HFF-Myc (cell line): Measurements from ENCODE around the gene SYNDIG1.

Source experiments
- DNase-seq: peaks from one replicate; pipeline ENCODE4 v3.0.0-alpha.2; 2011; ENCODE audit warnings: low read depth; ENCODE audit errors: extremely low read depth
- H3K4me3 ChIP-seq: replicated peaks from 2 replicates; pipeline ENCODE4 v1.5.1; 2011; ENCODE audit warnings: low read depth, mild to moderate bottlenecking, control low read depth, low read length
- TF ChIP-seq, protein P1 (sequence below): IDR thresholded peaks from 2 replicates; pipeline ENCODE4 v1.5.1; 2012; ENCODE audit warnings: mild to moderate bottlenecking, low read depth, low read length, control low read depth; ENCODE audit errors: missing control alignments

The SYNDIG1 gene

DNA sequence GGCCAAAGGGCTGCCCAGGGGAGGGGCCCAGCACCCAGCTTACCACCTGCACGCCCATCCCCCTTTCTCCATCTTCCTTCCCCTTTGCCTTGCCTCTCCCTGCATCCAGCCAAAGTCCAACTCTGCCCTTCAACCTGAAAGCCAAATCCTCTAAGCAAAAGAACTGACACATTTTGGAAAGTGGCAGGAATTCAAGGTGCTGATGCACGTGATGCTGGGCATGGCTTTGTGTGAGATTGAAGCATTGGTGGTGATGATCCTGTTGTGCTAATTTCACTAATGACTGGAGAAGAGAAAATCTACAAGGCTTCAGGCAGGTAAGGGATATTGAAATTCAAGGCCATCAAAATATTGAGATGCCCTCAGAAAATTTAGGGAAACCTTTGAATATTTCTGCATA is 23.3 kb downstream of the SYNDIG1 start:
- H3K4me3 ChIP-seq: no peak overlapping the region
- TF ChIP-seq, protein P1, sequence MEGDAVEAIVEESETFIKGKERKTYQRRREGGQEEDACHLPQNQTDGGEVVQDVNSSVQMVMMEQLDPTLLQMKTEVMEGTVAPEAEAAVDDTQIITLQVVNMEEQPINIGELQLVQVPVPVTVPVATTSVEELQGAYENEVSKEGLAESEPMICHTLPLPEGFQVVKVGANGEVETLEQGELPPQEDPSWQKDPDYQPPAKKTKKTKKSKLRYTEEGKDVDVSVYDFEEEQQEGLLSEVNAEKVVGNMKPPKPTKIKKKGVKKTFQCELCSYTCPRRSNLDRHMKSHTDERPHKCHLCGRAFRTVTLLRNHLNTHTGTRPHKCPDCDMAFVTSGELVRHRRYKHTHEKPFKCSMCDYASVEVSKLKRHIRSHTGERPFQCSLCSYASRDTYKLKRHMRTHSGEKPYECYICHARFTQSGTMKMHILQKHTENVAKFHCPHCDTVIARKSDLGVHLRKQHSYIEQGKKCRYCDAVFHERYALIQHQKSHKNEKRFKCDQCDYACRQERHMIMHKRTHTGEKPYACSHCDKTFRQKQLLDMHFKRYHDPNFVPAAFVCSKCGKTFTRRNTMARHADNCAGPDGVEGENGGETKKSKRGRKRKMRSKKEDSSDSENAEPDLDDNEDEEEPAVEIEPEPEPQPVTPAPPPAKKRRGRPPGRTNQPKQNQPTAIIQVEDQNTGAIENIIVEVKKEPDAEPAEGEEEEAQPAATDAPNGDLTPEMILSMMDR: no peak
- DNase-seq: no peak

DNA sequence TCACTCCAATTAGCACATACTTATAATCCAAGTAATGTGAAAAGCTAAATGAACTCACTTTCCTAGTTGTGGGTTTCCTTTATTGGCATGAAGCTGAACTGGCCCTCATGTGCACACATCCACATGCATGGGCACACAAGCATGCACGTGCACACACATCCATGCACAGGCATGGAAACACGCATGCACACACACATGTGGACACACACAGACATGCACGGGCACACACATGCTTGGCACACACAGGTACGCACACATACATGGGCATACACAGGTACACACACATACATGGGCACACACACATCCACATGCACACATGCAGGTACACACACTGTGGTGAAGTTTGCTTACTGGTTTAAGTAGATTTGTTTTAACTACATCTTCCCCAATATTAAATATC is 23.8 kb downstream of the SYNDIG1 start:
- TF ChIP-seq, protein P1: no peak
- no peak for DNase-seq
- H3K4me3 ChIP-seq: no peak overlapping the region

DNA sequence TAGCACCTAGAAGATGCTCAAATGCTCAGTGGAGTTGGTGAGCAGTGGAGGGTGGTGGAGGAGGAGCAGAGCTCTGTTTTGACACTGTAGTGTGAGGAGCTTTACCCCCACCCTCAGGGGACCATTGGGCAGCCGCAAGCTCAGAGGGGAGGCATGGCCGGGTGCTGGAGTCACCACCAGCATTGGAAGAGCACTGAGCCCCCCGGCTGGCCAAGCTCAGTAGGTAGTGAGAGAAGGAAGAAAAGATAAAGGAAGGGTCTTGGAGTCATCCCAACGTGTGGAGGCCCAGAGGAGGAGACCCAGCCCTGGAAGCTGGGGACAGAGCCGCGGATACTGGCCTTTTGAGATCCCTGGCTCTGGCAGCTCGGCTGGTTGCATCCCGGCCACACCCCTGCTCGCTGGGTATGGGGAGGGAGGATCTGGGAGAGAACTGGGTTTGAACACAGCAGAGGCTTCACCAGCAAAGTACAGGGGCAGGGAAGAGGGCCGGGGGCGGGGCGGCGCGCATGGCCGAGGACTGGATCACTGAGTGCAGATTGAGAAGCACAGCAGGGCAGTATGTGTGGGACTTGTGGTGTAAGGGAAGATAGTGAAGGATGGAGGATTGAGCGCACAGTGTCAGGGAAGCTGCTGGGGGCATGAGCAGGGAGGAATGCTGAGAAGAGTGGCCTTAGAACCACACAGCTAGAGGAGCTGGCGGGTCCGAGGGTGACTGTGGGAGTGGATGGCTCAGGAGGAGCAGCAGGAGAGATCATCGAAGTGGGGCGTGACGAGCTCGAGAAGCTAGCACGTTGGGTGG is 24.4 kb downstream of the SYNDIG1 start:
- TF ChIP-seq, protein P1: no peak
- no peak overlapping the region for H3K4me3 ChIP-seq

DNA sequence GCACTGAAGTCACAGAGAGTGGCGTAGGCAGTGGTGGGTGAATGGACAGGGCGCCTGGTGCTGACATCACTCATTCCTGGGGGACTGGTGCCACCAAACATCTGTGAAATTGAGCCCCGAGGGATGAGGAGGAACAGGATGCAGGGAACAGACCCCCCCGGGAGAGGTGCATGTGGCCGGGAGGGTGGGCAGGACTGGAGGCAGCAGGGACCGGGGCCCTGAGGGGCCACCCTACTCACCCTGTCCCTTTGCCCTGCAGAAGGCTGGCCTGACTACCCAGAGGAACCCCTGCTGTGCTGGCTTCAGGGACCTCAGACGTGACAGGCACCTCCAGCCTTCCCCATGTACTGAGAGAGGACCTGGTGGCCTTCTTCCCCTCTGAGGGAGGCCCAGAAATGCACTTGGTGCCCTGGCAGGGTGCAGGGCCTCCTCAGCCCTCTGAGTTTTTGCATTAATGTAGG is 25.1 kb downstream of the SYNDIG1 start:
- TF ChIP-seq, protein P1: no peak
- no peak for DNase-seq
- no peak overlapping the region for H3K4me3 ChIP-seq

More for the DNA sequence above, 24.4 kb downstream of the SYNDIG1 start:
- DNase-seq: no peak

DNA sequence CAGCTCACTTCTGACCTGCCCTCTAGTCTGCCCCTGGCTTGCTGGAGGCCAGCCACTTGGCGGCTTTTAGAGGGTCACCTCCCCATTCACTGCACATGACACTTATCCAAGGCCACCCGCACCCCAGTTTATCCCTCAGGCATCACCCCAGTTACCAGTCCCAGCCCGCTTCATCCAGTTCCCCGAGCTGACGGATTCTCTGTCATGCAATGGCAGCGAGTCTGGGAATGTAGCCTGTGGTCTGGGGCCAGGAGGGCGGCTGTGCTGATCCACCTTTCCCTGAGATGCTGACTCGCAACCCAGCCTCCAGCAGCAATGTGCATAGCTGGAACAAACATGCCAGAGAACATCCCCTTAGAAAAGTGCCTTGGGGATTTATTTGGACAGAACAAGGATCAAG is 25.8 kb downstream of the SYNDIG1 start:
- TF ChIP-seq, protein P1: no peak
- H3K4me3 ChIP-seq: no peak overlapping the region
- DNase-seq: no peak

DNA sequence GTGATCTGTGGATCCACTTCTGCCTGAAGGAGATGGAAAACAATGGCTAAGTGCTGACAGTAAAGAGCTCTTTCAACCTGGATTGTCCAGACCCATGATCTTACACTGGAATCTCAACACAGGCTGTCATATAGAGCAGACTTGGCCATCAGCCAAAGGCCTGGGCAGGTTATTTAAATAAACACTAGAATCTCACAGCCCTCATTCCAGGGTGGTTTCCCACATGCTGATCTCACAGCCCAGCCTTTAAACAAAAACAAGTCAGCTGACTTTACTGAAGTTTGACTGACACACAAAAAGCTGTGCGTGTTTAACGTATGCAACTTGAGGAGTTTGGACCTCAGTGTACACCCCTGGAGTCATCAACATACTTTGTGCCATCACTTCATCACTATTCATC is 28.4 kb downstream of the SYNDIG1 start:
- TF ChIP-seq, protein P1: no peak
- no peak for DNase-seq
- H3K4me3 ChIP-seq: no peak overlapping the region

DNA sequence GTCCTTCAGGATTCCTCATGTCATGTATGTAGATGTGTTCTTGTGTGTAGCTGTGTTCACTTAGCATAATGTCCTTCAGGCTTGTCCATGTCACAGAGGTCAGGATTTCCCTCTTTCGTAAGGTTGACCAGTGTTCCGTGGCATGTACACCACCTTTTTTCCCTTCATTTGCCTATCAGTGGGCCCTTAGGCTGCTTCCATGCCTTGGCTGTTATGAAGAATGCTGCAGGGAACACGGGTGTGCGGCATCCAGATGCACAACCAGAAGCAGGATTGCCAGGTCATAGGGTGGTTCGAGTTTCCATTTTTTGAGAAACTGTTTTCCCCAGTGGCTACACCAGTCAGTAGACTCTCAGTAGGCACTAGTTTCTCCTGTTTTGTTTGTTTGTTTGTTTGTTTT is 29.2 kb downstream of the SYNDIG1 start:
- no peak for DNase-seq
- H3K4me3 ChIP-seq: no peak overlapping the region
- TF ChIP-seq, protein P1: no peak
